T1000 (cell line): ENCODE results near the gene THRSP.

Experiments
- DNase-seq: peaks from one replicate; lab custom pipeline; 2025; ENCODE audit warnings: mixed read lengths; lab: John Stamatoyannopoulos, UW

The THRSP gene

GRCh38 chr11:78097666-78098385 lies 34.2 kb downstream of the THRSP start:
- DNase-seq = no peak

GRCh38 chr11:78099666-78100065 lies 36.0 kb downstream of the THRSP start:
- no peak for DNase-seq

GRCh38 chr11:78100261-78100660 lies 36.6 kb downstream of the THRSP start:
- DNase-seq = no peak

- no peak for DNase-seq
Measured at GRCh38 chr11:78100676-78101472, 37.2 kb downstream of the THRSP start.

GRCh38 chr11:78109081-78110015 lies 45.7 kb downstream of the THRSP start:
- DNase-seq = no peak

- no peak for DNase-seq
Measured at GRCh38 chr11:78110351-78110750, 46.7 kb downstream of the THRSP start.

- no peak for DNase-seq
Measured at GRCh38 chr11:78110830-78111229, 47.2 kb downstream of the THRSP start.

- no peak for DNase-seq
Measured at GRCh38 chr11:78111298-78111697, 47.6 kb downstream of the THRSP start.

- DNase-seq = no peak
Measured at GRCh38 chr11:78112582-78113275, 49.1 kb downstream of the THRSP start.
